Peyer's patch (tissue), 4 donors: ENCODE measurements around the gene NKTR.

ENCODE experiments used
- CTCF ChIP-seq, 6 experiments: fragments of 450-650 bp in 4 of 6; fragments of 200-600 bp in 2 of 6; sonication (generic) in 1 of 6; IDR thresholded peaks; one replicate each; pipeline ENCODE4 v1.5.1; 2017 to 2019; ENCODE audit warnings: antibody characterized with exemption in 6 of 6, mild to moderate bottlenecking in 3 of 6, moderate library complexity in 1 of 6
- POLR2A ChIP-seq, 2 donors: fragments of 450-650 bp; IDR thresholded peaks; one replicate each; pipeline ENCODE4 v1.5.1; 2017; ENCODE audit warnings: antibody characterized with exemption in 2 of 2, mild to moderate bottlenecking in 2 of 2, moderate library complexity in 2 of 2

GRCh38 chr3:42690766-42691680 is 90.5 kb downstream of the NKTR start:
- TF ChIP-seq CTCF (IDR thresholded peaks at IDR 0.05) (no peak), POLR2A (IDR thresholded peaks at IDR 0.05) (no peak)
